Motor neuron (in vitro differentiated cells): ENCODE measurements around the gene RNF38. TPM values are rescaled to one million over a fixed set of nuclear protein-coding genes. Genes with fewer than 3 reads are reported as not detected.
"Not testable (repeated sequence)": the region's sequence is repeated elsewhere in the genome, so short reads cannot be mapped to it uniquely, and the experiment has no call there.

Source experiments
- ATAC-seq, 8 experiments: fragments of 200-7000 bp; cut with Tn5 transposase; replicated peaks in 6 of 8; 2 replicates each; pipeline ENCODE4 v1.8.0; 2021; ENCODE audit warnings: mild to moderate bottlenecking in 8 of 8, moderate library complexity in 8 of 8
- H3K27ac ChIP-seq, 2 donors: fragments of 250-450 bp; sonication (Bioruptor Pico); 2 replicates each; pipeline ENCODE4 v1.9.0; 2021; ENCODE audit warnings: antibody characterized with exemption in 2 of 2, mild to moderate bottlenecking in 2 of 2, moderate library complexity in 1 of 2
- H3K4me1 ChIP-seq, 2 donors: fragments of 250-450 bp; sonication (Bioruptor Pico); replicated peaks in 1 of 2; 2 replicates each; pipeline ENCODE4 v1.6.1; 2021; ENCODE audit warnings: antibody characterized with exemption in 2 of 2, mild to moderate bottlenecking in 2 of 2, moderate library complexity in 1 of 2
- H3K4me3 ChIP-seq, 5 donors: fragments of 250-450 bp; sonication (Bioruptor Pico); 2 replicates each; pipeline ENCODE4 v1.9.0; 2021; ENCODE audit warnings: antibody characterized with exemption in 5 of 5, mild to moderate bottlenecking in 5 of 5, moderate library complexity in 4 of 5
- WGBS, 10 experiments: fragments of 450-650 bp; shearing (Covaris generic); methylation state at CpG; one replicate each; pipeline ENCODE4 v1.0.0; 2022; 5-methylcytosine and 5-hydroxymethylcytosine counted together
- in situ Hi-C, 9 experiments: fragments of 400-800 bp; cut with MboI; loops; one replicate each; pipeline ENCODE4 v1.15.0; 2021; ENCODE audit warnings: low sequenced_read_pairs in 9 of 9, low pct_unique_long_range_greater_than_20kb in 2 of 9; ENCODE audit not compliant: unreplicated experiment in 9 of 9
- total RNA-seq, 8 experiments: library from RNA; unstranded; fragments of 300-600 nt; gene quantifications; 2 replicates each; pipeline versions ENCODE4 v1.2.3 to v1.2.4, GENCODE V29; 2022

RNF38 gene
- total RNA-seq, 8 experiments from 2014 or later, result 5.2 to 37.1 (median 24.0) TPM

GRCh38 chr9:36345103-36345846 is 54.8 kb downstream of the RNF38 start:
- no peak overlapping the region for H3K27ac ChIP-seq
- 75 to 100% (median 97%) methylated on average over 2 to 6 of the region's 6 CpGs for WGBS, 10 experiments
- ATAC-seq, result peak in 1 of 8 experiments; percentile 28
- no peaks in the 10 kb centered on the region for H3K4me1 ChIP-seq
- no peak overlapping the region for H3K4me3 ChIP-seq
- in situ Hi-C loops, result loop anchor here in 1 of 9 experiments (25.0 kb wide), 1 partner anchor 108 kb away; no protein-coding TSS in a partner anchor

GRCh38 chr9:36341936-36342577 is 58.0 kb downstream of the RNF38 start:
- Histone ChIP-seq H3K27ac (no peak overlapping the region), H3K4me1 (no peaks in the 10 kb centered on the region), H3K4me3 (no peak overlapping the region)
- no peak for ATAC-seq
- in situ Hi-C loops, result loop anchor here in 1 of 9 experiments (25.0 kb wide), 1 partner anchor 105 kb away; no protein-coding TSS in a partner anchor
- 71 to 100% (median 89%) methylated on average over 1 to 3 of the region's 3 CpGs; no CpG with 5 or more reads in 1 of the 10 experiments for WGBS, 10 experiments

- 67 to 100% (median 85%) methylated on average over 1 of the region's 1 CpG; no CpG with 5 or more reads in 4 of the 10 experiments for WGBS, 10 experiments
- Histone ChIP-seq H3K4me3 (no peak overlapping the region), H3K27ac (no peak overlapping the region), H3K4me1 (no peaks in the 10 kb centered on the region)
- peak in 5 of 8 experiments; percentile 27 to 92 (median 49) for ATAC-seq
- in situ Hi-C loops, result loop anchor here in 1 of 9 experiments (25.0 kb wide), 1 partner anchor 101 kb away; no protein-coding TSS in a partner anchor
Observed at GRCh38 chr9:36337865-36338264, 62.2 kb downstream of the RNF38 start.

DNA sequence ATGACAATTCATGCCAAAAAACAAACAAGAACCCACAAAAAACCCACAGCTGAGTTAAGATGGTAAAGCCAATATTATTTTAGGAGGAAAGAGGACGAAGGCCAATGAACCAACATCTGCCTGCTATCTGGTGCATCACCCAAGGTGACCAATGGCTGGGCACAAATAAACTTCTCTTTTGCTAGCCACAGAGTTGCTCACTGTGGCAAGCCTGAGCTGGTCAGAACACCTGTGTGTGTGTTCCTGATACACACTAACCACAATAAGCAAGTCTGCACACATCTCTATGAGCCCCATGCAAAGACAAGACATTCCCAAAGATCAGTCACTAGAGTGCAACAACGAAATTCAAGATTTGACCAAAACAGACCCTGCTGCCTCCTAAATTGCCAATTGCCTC is 63.1 kb downstream of the RNF38 start:
- Histone ChIP-seq H3K27ac (no peak overlapping the region), H3K4me1 (no peaks in the 10 kb centered on the region), H3K4me3 (no peak overlapping the region)
- WGBS, 10 experiments, result 90 to 100% (median 100%) methylated on average over 1 to 2 of the region's 2 CpGs; no CpG with 5 or more reads in 2 of the 10 experiments
- ATAC-seq, result no peak
- in situ Hi-C loops, result loop anchor here in 1 of 9 experiments (25.0 kb wide), 1 partner anchor 100 kb away; no protein-coding TSS in a partner anchor

GRCh38 chr9:36336131-36336907 is 63.8 kb downstream of the RNF38 start:
- in situ Hi-C loops, result loop anchor here in 1 of 9 experiments (25.0 kb wide), 1 partner anchor 99 kb away; no protein-coding TSS in a partner anchor
- ATAC-seq, result no peak

DNA sequence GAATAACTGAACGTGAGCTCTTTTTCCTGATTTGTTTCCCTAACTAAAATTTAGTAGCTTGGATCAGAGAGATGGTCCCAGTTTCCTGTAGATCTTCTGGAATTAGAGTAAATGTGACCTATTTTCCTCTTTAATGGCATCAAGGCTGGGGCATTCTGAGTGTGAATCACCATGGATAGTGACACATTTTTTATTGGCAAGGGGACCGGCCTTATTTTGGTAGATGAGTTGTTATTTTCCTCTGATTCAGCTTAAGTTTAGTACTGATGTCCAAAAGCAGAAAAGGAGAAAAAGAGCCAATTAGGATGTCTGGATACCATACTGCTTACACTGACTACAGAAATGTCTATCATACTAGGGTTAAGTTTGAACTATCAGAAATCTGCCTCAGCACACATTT is 68.1 kb downstream of the RNF38 start:
- 0 to 100% (median 60%) methylated on average over 1 to 2 of the region's 2 CpGs; no CpG with 5 or more reads in 1 of the 10 experiments for WGBS, 10 experiments
- Histone ChIP-seq H3K27ac (no peak overlapping the region), H3K4me1 (no peaks in the 10 kb centered on the region), H3K4me3 (no peak overlapping the region)
- in situ Hi-C loops, result loop anchor here in 1 of 9 experiments (25.0 kb wide), 1 partner anchor 95 kb away; no protein-coding TSS in a partner anchor
- ATAC-seq, result no peak

More at GRCh38 chr9:36336131-36336907, 63.8 kb downstream of the RNF38 start:
- 76 to 100% (median 92%) methylated on average over 1 to 3 of the region's 3 CpGs; no CpG with 5 or more reads in 1 of the 10 experiments for WGBS, 10 experiments
- no peak overlapping the region for H3K4me3 ChIP-seq
- H3K4me1 ChIP-seq, result no peaks in the 10 kb centered on the region
- H3K27ac ChIP-seq, result no peak overlapping the region

DNA sequence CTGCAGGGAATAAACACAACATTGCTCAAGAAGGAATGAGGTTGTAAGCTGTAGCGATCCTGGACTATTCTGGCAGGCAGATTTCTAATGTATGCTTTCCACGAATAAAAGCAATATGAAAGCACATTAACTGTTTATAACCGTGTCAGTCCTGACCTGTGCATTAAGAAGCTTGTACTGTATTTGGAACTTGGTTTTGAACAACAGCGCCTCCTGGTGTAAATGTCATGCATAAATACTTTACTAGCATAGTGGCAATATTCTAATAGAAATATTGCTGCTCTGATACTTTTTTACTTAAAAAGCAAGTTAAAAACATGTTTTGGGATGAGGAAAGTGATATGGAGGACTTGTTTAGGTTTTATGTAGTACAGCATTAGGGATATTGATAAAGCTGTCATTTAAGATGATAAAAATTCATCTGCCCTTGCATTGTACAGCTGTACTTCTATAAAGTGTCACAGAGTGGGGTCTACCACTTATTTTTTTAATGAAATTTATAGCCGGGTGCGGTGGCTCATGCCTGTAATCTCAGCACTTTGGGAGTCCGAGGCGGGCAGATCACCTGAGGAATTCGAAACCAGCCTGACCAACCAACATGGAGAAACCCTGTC is 71.2 kb downstream of the RNF38 start:
- Histone ChIP-seq H3K27ac (no peak overlapping the region), H3K4me3 (no peak overlapping the region), H3K4me1 (no peaks in the 10 kb centered on the region)
- in situ Hi-C loops, result loop anchor here in 1 of 9 experiments (25.0 kb wide), 1 partner anchor 92 kb away; no protein-coding TSS in a partner anchor
- 6 to 75% (median 28%) methylated on average over 2 to 9 of the region's 9 CpGs; no CpG with 5 or more reads in 1 of the 10 experiments for WGBS, 10 experiments
- ATAC-seq, result peak in 7 of 8 experiments; percentile 45 to 84 (median 67)

GRCh38 chr9:36325081-36325828 is 74.8 kb downstream of the RNF38 start:
- H3K4me3 ChIP-seq, result no peak overlapping the region
- in situ Hi-C loops, result loop anchor here in 1 of 9 experiments (25.0 kb wide), 1 partner anchor 88 kb away; no protein-coding TSS in a partner anchor
- no peak for ATAC-seq
- 72 to 100% (median 85%) methylated on average over 1 to 7 of the region's 24 CpGs; no CpG with 5 or more reads in 4 of the 10 experiments for WGBS, 10 experiments
- no peaks in the 10 kb centered on the region for H3K4me1 ChIP-seq
- H3K27ac ChIP-seq, result no peak overlapping the region

DNA sequence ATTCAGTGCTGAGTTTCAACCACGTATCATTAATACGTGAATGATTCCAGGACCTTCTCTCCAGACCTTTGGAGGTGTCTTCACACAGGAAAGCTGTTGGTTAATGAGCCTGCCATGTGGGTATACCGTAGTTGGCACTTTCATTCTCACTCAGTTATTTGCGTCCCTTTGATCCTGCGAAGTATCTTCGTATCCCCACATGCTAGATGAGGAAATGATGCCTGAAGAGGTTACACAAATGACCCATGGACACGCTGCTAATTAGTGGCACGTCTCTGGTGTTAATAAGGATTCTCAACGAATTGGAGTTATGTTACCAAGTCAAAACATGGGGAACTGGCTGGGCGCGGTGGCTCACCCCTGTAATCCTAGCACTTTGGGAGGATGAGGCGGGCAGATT is 76.1 kb downstream of the RNF38 start:
- Histone ChIP-seq H3K27ac (no peak overlapping the region), H3K4me1 (no peaks in the 10 kb centered on the region), H3K4me3 (no peak overlapping the region)
- no peak for ATAC-seq
- in situ Hi-C loops, result no loop called here
- WGBS, 10 experiments, result 79 to 100% (median 92%) methylated on average over 1 to 9 of the region's 12 CpGs; no CpG with 5 or more reads in 1 of the 10 experiments

GRCh38 chr9:36322462-36322861 is 77.6 kb downstream of the RNF38 start:
- in situ Hi-C loops, result no loop called here
- ATAC-seq, result no peak
- Histone ChIP-seq H3K27ac (no peak overlapping the region), H3K4me1 (no peaks in the 10 kb centered on the region), H3K4me3 (no peak overlapping the region)
- 25 to 100% (median 63%) methylated on average over 1 to 3 of the region's 3 CpGs; no CpG with 5 or more reads in 2 of the 10 experiments for WGBS, 10 experiments

- 42 to 93% (median 80%) methylated on average over 2 to 4 of the region's 4 CpGs; no CpG with 5 or more reads in 1 of the 10 experiments for WGBS, 10 experiments
- ATAC-seq, H3K4me1 ChIP-seq, in situ Hi-C loops, H3K4me3 ChIP-seq, H3K27ac ChIP-seq: not testable (repeated sequence)
Observed at GRCh38 chr9:36321903-36322302, 78.2 kb downstream of the RNF38 start.
